NCI-H526 (cell line): ENCODE measurements around the gene HS6ST3.
"Not testable (repeated sequence)": the region's sequence is repeated elsewhere in the genome, so short reads cannot be mapped to it uniquely, and the experiment has no call there.

Experiments
- DNase-seq, 2 experiments: peaks; one replicate each; lab custom pipeline; 2025; lab: John Stamatoyannopoulos, UW

Gene HS6ST3

GRCh38 chr13:96449920-96450319 is 360.0 kb downstream of the HS6ST3 start:
- no peak for DNase-seq

- no peak for DNase-seq
Measured at GRCh38 chr13:96450326-96451020, 360.6 kb downstream of the HS6ST3 start.

GRCh38 chr13:96454466-96454865 is 364.6 kb downstream of the HS6ST3 start:
- DNase-seq: no peak

- DNase-seq: peak; percentile 56 to 84
Measured at GRCh38 chr13:96460609-96461008, 370.7 kb downstream of the HS6ST3 start.

GRCh38 chr13:96473526-96474180 is 383.7 kb downstream of the HS6ST3 start:
- no peak for DNase-seq

- no peak for DNase-seq
Measured at GRCh38 chr13:96474181-96474557, 384.3 kb downstream of the HS6ST3 start.

GRCh38 chr13:96475103-96475502 is 385.2 kb downstream of the HS6ST3 start:
- DNase-seq: no peak

GRCh38 chr13:96481482-96481881 is 391.6 kb downstream of the HS6ST3 start:
- DNase-seq: no peak

- no peak for DNase-seq
Measured at GRCh38 chr13:96490496-96490989, 400.6 kb downstream of the HS6ST3 start.

- DNase-seq: no peak
Measured at GRCh38 chr13:96491103-96491502, 401.2 kb downstream of the HS6ST3 start.

- DNase-seq: no peak
Measured at GRCh38 chr13:96492766-96493165, 402.9 kb downstream of the HS6ST3 start.

- DNase-seq: no peak
Measured at GRCh38 chr13:96499656-96500055, 409.7 kb downstream of the HS6ST3 start.

- no peak for DNase-seq
Measured at GRCh38 chr13:96500953-96501352, 411.0 kb downstream of the HS6ST3 start.

GRCh38 chr13:96503481-96503880 is 413.6 kb downstream of the HS6ST3 start:
- DNase-seq: no peak

GRCh38 chr13:96511587-96511986 is 421.7 kb downstream of the HS6ST3 start:
- no peak for DNase-seq

- no peak for DNase-seq
Measured at GRCh38 chr13:96519380-96519779, 429.5 kb downstream of the HS6ST3 start.

GRCh38 chr13:96524398-96525020 is 434.6 kb downstream of the HS6ST3 start:
- not testable (repeated sequence) for DNase-seq

GRCh38 chr13:96525715-96526114 is 435.8 kb downstream of the HS6ST3 start:
- no peak for DNase-seq

GRCh38 chr13:96527497-96527896 is 437.6 kb downstream of the HS6ST3 start:
- no peak for DNase-seq

GRCh38 chr13:96532804-96533203 is 442.9 kb downstream of the HS6ST3 start:
- no peak for DNase-seq

GRCh38 chr13:96533408-96533807 is 443.5 kb downstream of the HS6ST3 start:
- DNase-seq: peak in 1 of 2 experiments; percentile 44

GRCh38 chr13:96539791-96540190 is 449.9 kb downstream of the HS6ST3 start:
- DNase-seq: no peak

GRCh38 chr13:96540670-96541069 is 450.8 kb downstream of the HS6ST3 start:
- DNase-seq: no peak
